Parathyroid adenoma (tissue), 2 donors: ENCODE data around the gene FUT1.

ENCODE experiments used
- H2AFZ ChIP-seq: fragments of 300-600 bp; sonication (generic); one replicate; pipeline ENCODE4 v1.7.0; 2017; ENCODE audit warnings: antibody characterized with exemption, mild to moderate bottlenecking
- H3K27ac ChIP-seq: fragments of 300-600 bp; sonication (generic); one replicate; pipeline ENCODE4 v1.7.0; 2017
- H3K27me3 ChIP-seq: fragments of 300-600 bp; sonication (generic); one replicate; pipeline ENCODE4 v1.7.0; 2017; ENCODE audit warnings: low read length; ENCODE audit not compliant: control insufficient read depth, insufficient read depth
- H3K36me3 ChIP-seq: fragments of 300-600 bp; sonication (generic); one replicate; pipeline ENCODE4 v1.7.0; 2017; ENCODE audit warnings: low read length; ENCODE audit not compliant: control insufficient read depth, insufficient read depth
- H3K4me1 ChIP-seq: fragments of 300-600 bp; sonication (generic); one replicate; pipeline ENCODE4 v1.7.0; 2017; ENCODE audit warnings: control low read depth
- H3K4me2 ChIP-seq: fragments of 300-600 bp; sonication (generic); one replicate; pipeline ENCODE4 v1.7.0; 2017; ENCODE audit warnings: low read length
- H3K4me3 ChIP-seq: fragments of 300-600 bp; sonication (generic); one replicate; pipeline ENCODE4 v1.7.0; 2017; ENCODE audit warnings: low read depth, low read length
- H3K79me2 ChIP-seq: fragments of 300-600 bp; sonication (generic); one replicate; pipeline ENCODE4 v1.7.0; 2017; ENCODE audit warnings: control low read depth
- H3K9ac ChIP-seq: fragments of 300-600 bp; sonication (generic); one replicate; pipeline ENCODE4 v1.7.0; 2017; ENCODE audit warnings: mild to moderate bottlenecking
- H3K9me3 ChIP-seq: fragments of 300-600 bp; sonication (generic); one replicate; pipeline ENCODE4 v1.7.0; 2017; ENCODE audit warnings: low read length; ENCODE audit not compliant: control insufficient read depth
- CTCF ChIP-seq: fragments of 300-600 bp; sonication (generic); IDR thresholded peaks from one replicate; pipeline ENCODE4 v1.7.0; 2017; ENCODE audit warnings: antibody characterized with exemption, mild to moderate bottlenecking
- donor health status: primary hyperparathyroidism.

Gene FUT1

GRCh38 chr19:48738557-48739403 is 13.7 kb downstream of the FUT1 start:
- no peaks in the 10 kb centered on the region for H3K4me1 ChIP-seq
- no peaks in the 10 kb centered on the region for H3K79me2 ChIP-seq
- TF ChIP-seq CTCF: peak; percentile 25
- H3K27ac ChIP-seq: peak overlapping the region; percentile 50
- peak overlapping the region; percentile 17 for H3K9ac ChIP-seq
- H3K9me3 ChIP-seq: no peaks in the 10 kb centered on the region
- no peaks in the 10 kb centered on the region for H3K36me3 ChIP-seq
- H3K27me3 ChIP-seq: no peaks in the 10 kb centered on the region
- H3K4me2 ChIP-seq: peak overlapping the region; percentile 65
- H2AFZ ChIP-seq: peak overlapping the region; percentile 92
- peak overlapping the region; percentile 41 for H3K4me3 ChIP-seq

- Histone ChIP-seq H3K27me3 (no peaks in the 10 kb centered on the region), H3K4me3 (no peak overlapping the region), H3K9me3 (no peaks in the 10 kb centered on the region), H2AFZ (no peak overlapping the region), H3K27ac (no peak overlapping the region), H3K9ac (no peak overlapping the region), H3K4me1 (no peaks in the 10 kb centered on the region), H3K4me2 (no peak overlapping the region), H3K79me2 (no peaks in the 10 kb centered on the region), H3K36me3 (no peaks in the 10 kb centered on the region)
- TF ChIP-seq CTCF: no peak
Measured at GRCh38 chr19:48737360-48737998, 15.0 kb downstream of the FUT1 start.

GRCh38 chr19:48735031-48735615 is 17.3 kb downstream of the FUT1 start:
- Histone ChIP-seq H3K4me3 (no peak overlapping the region), H3K9ac (no peak overlapping the region), H3K36me3 (no peaks in the 10 kb centered on the region), H3K9me3 (no peaks in the 10 kb centered on the region), H3K27ac (no peak overlapping the region), H3K4me1 (no peaks in the 10 kb centered on the region), H3K27me3 (no peaks in the 10 kb centered on the region), H2AFZ (peak overlapping the region; percentile 45), H3K4me2 (peak overlapping the region; percentile 18), H3K79me2 (no peaks in the 10 kb centered on the region)
- TF ChIP-seq CTCF: no peak

GRCh38 chr19:48734625-48735024 is 17.8 kb downstream of the FUT1 start:
- H3K4me3 ChIP-seq: no peak overlapping the region
- no peaks in the 10 kb centered on the region for H3K4me1 ChIP-seq
- H3K36me3 ChIP-seq: no peaks in the 10 kb centered on the region
- H3K27me3 ChIP-seq: no peaks in the 10 kb centered on the region
- no peak overlapping the region for H2AFZ ChIP-seq
- no peak for TF ChIP-seq CTCF
- no peak overlapping the region for H3K27ac ChIP-seq
- H3K79me2 ChIP-seq: no peaks in the 10 kb centered on the region
- peak overlapping the region; percentile 18 for H3K4me2 ChIP-seq
- no peak overlapping the region for H3K9ac ChIP-seq
- H3K9me3 ChIP-seq: no peaks in the 10 kb centered on the region
